ENCODE data around the gene CD300LB. TPM values are rescaled to one million over a fixed set of nuclear protein-coding genes. Genes with fewer than 3 reads are reported as not detected.
A peak's percentile ranks its signal among the peaks of the same experiment; 100 is the strongest.
"Not testable (repeated sequence)": the region's sequence is repeated elsewhere in the genome, so short reads cannot be mapped to it uniquely, and the experiment has no call there.

CD300LB gene
- total RNA-seq, 2 donors from 2014 or later, result 0.17 to 0.39 TPM

DNA sequence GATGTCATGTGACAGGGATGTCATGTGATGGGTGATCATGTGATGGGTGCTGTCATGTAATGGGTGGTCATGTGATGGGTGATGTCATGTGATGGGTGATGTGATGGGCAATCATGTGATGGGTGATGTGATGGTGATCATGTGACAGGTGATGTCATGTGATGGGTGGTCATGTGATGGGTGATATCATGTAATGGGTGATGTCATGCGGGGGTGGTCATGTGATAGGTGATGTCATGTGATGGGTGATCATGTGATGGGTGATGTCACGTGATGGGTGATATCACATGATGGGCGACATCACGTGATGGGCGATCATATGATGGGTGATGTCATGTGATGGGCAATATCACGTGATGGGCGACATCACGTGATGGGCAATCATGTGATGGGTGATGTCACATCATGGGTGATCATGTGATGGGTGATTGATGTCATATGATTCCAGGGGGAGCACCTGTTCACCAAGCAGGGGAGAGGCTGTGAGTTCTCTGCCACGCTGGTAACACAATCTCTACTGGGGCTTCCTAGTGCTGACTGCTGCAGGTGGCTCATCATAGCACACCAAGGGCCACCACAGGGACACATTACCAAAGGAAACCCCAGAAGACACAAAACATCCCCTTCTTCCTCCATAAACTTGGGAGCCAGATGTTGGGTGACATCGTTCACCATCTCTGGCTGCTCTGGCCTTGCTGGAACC, 16.5 kb downstream of the CD300LB start:
- ATAC-seq, result peak; percentile 48 to 83
- H3K4me3 Mint-ChIP-seq, result peak overlapping the region; percentile 52
- peak overlapping the region; percentile 90 to 97 for H3K27ac Mint-ChIP-seq
- peaks cover 0 to 11% of the 10 kb centered on the region in 2 donors for H3K27me3 Mint-ChIP-seq
- H3K4me1 Mint-ChIP-seq (ENCODE audit: low read depth in 2 of 2), result peaks cover 16 to 31% of the 10 kb centered on the region in 2 donors
- peaks cover 16% of the 10 kb centered on the region for H3K36me3 Mint-ChIP-seq
- H3K9me3 Mint-ChIP-seq, result peaks cover 10% of the 10 kb centered on the region
- DNase-seq (ENCODE audit: low spot score), result no peak

DNA sequence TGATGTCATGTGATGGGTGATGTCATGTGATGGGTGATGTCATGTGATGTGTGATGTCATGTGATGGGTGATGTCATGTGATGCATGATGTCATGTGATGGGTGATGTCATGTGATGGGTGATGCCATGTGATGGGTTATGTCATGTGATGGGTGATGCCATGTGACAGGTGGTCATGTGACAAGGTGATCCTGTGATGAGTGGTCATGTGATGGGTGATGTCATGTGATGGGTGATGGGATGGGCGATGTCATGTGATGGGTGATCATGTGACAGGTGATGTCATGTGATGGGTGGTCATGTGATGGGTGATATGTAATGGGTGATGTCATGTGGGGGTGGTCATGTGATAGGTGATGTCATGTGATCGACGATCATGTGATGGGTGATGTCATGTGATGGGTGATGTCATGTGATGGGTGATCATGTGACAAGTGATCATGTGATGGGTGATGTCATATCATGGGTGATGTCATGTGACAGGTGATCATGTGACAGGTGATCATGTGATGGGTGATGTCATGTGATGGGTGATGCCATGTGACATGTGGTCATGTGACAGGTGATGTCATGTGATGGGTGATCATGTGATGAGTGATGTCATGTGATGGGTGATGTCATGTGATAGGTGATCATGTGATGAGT, 17.2 kb downstream of the CD300LB start:
- H3K27me3 Mint-ChIP-seq, result peaks cover 0 to 11% of the 10 kb centered on the region in 2 donors
- DNase-seq (ENCODE audit: low spot score) (no peak), ATAC-seq (peak; percentile 42 to 80)
- peak overlapping the region; percentile 90 to 97 for H3K27ac Mint-ChIP-seq
- H3K4me1 Mint-ChIP-seq (ENCODE audit: low read depth in 2 of 2), result peaks cover 15 to 27% of the 10 kb centered on the region in 2 donors
- H3K36me3 Mint-ChIP-seq, result peaks cover 16% of the 10 kb centered on the region
- peaks cover 10% of the 10 kb centered on the region for H3K9me3 Mint-ChIP-seq
- H3K4me3 Mint-ChIP-seq, result peak overlapping the region; percentile 52

DNA sequence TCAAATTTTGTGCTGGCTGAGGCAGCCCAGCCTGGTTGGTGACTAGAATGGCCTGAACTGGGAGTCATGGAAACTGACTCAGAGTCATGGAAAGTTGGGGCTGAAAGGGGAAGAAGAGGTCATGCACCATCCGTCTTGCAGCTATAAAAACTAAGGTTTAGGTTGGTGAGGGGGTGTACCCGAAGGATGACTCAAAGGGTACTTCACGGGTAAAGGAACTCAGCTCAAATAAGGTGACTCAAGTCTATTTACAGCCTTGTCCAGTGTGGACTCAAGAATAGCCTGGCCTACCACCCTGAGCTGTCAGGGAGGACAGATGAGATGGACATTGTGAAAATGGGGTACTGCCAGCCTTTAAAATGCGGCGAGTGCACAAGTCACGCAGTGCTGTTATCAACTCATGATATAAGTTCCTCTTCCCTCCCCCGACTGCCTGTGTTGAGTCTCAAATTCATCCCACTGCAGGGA, 18.6 kb downstream of the CD300LB start:
- peaks cover 15 to 27% of the 10 kb centered on the region in 2 donors for H3K4me1 Mint-ChIP-seq (ENCODE audit: low read depth in 2 of 2)
- H3K27me3 Mint-ChIP-seq, result peaks cover 0 to 11% of the 10 kb centered on the region in 2 donors
- DNase-seq (ENCODE audit: low spot score), result no peak
- H3K36me3 Mint-ChIP-seq, result peaks cover 12% of the 10 kb centered on the region
- H3K4me3 Mint-ChIP-seq, result no peak overlapping the region
- H3K9me3 Mint-ChIP-seq, result peaks cover 10% of the 10 kb centered on the region
- H3K27ac Mint-ChIP-seq, result peak overlapping the region; percentile 17 to 54
- ATAC-seq, result peak in 1 of 2 donors; percentile 76

DNA sequence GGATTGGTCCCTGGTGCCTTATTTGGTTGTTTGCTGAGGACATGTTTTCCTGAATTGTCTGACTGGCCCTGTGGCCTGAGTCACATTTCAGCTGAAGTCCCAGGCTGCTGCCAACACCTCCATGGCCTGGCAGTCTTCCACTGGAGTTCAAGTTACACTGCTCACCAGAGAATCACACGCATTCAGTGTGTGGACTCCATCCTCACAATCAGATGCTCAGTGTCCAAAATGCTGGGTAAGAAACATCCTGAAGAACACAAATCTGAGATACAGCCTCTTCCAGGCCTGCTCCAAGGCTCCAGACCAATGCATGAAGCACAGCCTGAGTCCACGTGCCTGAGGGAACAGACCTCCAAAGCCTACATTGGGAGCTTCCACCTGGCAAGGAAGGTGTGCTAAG, 19.2 kb downstream of the CD300LB start:
- peaks cover 10% of the 10 kb centered on the region for H3K9me3 Mint-ChIP-seq
- DNase-seq (ENCODE audit: low spot score) (no peak), ATAC-seq (no peak)
- peaks cover 0 to 11% of the 10 kb centered on the region in 2 donors for H3K27me3 Mint-ChIP-seq
- H3K4me1 Mint-ChIP-seq (ENCODE audit: low read depth in 2 of 2), result peaks cover 15 to 27% of the 10 kb centered on the region in 2 donors
- H3K4me3 Mint-ChIP-seq, result no peak overlapping the region
- peak overlapping the region; percentile 17 to 54 for H3K27ac Mint-ChIP-seq
- H3K36me3 Mint-ChIP-seq, result peaks cover 12% of the 10 kb centered on the region

DNA sequence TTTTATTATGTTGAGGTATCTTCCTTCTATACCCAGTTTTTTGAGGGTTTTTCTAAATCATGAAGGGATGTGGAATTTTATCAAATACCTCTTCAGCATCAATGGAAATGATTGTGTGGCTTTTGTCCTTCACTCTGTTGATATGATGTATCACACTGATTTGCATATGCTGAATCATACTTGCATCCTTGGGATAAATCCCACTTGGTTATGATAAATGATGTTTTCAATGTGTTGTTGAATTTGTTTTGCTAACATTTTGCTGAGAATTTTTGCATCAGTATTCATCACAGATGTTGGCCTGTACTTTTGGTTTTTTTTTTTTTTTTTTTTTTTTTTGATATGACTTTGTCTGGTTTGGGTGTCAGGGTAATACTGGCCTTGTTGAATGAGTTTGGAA, 23.1 kb downstream of the CD300LB start:
- peaks cover 4 to 9% of the 10 kb centered on the region in 2 donors for H3K4me1 Mint-ChIP-seq (ENCODE audit: low read depth in 2 of 2)
- DNase-seq (ENCODE audit: low spot score), result no peak
- no peaks in the 10 kb centered on the region for H3K27me3 Mint-ChIP-seq

DNA sequence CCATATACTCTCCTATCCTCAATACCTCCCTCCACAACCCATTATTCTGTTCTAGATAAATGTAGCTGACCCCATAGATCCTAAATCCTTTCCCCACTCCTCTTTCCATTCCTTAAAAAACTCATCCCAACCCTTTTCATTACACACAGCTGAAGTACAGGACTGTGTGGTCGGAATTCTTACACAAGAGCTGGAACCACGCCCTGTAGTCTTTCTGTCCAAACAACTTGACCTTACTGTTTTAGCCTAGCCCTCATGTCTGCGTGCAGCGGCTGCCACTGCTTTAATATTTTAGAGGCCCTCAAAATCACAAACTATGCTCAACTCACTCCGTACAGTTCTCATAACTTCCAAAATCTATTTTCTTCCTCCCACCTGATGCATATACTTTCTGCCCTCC, 27.3 kb downstream of the CD300LB start:
- not testable (repeated sequence) for H3K27ac Mint-ChIP-seq; H3K4me3 Mint-ChIP-seq; DNase-seq (ENCODE audit: low spot score); H3K36me3 Mint-ChIP-seq; H3K9me3 Mint-ChIP-seq; ATAC-seq; H3K4me1 Mint-ChIP-seq (ENCODE audit: low read depth in 2 of 2); H3K27me3 Mint-ChIP-seq

More for the DNA sequence above, 23.1 kb downstream of the CD300LB start:
- H3K4me3 Mint-ChIP-seq, result no peak overlapping the region
- no peaks in the 10 kb centered on the region for H3K36me3 Mint-ChIP-seq
- no peak overlapping the region for H3K27ac Mint-ChIP-seq
- no peaks in the 10 kb centered on the region for H3K9me3 Mint-ChIP-seq
- no peak for ATAC-seq

DNA sequence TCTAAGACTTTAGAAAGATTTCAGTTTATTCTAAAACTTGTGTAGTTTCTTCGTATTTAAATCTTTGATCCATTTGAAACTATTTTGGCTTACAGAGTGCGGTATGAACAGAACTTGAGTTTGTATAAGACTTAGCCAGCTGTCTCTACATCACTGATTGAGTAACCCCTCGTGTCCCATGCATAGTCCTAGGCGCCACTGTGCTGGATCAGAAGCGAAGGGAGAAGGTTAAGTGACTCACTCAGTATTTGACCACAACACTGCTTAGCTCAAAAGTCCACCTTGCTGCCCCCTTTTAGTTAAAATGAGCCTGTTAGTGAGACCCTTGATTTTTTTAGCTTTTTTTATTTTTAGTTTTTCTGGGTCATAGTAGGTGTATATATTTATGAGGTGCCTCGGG, 28.4 kb downstream of the CD300LB start:
- no peaks in the 10 kb centered on the region for H3K9me3 Mint-ChIP-seq
- ATAC-seq, result no peak

DNA sequence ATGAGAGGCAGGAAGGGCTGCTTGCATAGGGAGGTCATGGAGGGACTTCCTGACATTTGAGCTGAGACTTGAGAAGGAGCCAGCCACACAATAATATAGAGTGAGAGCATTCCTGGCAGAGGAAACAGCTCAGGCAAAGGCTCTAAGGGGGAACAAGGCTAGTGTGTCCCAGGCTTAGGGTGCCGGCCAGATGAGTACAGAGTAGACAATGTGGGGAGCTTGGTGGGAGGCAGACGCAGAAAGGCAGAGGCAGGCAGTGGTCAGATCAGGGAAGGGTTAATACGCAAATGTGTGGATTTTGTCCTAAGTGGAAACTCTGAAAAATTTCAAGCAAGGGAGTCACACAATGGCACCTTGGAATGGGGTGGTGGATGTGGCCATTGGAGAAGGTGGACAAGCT, 31.3 kb downstream of the CD300LB start:
- H3K36me3 Mint-ChIP-seq, result no peaks in the 10 kb centered on the region
- no peak for ATAC-seq
- no peak for DNase-seq (ENCODE audit: low spot score)
- H3K9me3 Mint-ChIP-seq, result no peaks in the 10 kb centered on the region
- H3K27ac Mint-ChIP-seq, result no peak overlapping the region
- H3K27me3 Mint-ChIP-seq, result no peaks in the 10 kb centered on the region
- H3K4me3 Mint-ChIP-seq, result no peak overlapping the region
- no peaks in the 10 kb centered on the region for H3K4me1 Mint-ChIP-seq (ENCODE audit: low read depth in 2 of 2)

More for the DNA sequence above, 28.4 kb downstream of the CD300LB start:
- Mint-ChIP-seq H3K27ac (no peak overlapping the region), H3K36me3 (no peaks in the 10 kb centered on the region), H3K4me3 (no peak overlapping the region), H3K27me3 (no peaks in the 10 kb centered on the region), H3K4me1 (ENCODE audit: low read depth in 2 of 2) (no peaks in the 10 kb centered on the region)
- DNase-seq (ENCODE audit: low spot score), result no peak

DNA sequence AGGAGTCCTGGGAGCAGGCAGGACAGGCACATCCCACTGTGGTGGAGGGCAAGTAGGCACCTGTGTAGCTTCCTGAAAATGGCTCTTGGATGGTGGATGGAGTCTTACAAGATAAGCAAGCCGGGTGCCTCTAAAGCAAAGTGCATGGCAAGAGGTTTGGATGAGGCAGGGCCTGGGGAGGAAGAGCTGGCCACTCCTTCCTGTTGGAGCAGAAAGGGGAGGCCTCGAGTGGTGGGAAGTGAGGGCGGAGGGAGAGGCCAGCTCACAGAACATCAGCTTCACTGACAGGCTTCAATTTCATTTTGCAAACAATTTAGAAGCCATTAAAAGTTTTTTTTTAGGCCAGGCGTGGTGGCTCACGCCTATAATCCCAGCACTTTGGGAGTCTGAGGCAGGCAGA, 33.8 kb downstream of the CD300LB start:
- Mint-ChIP-seq H3K27me3 (no peaks in the 10 kb centered on the region), H3K27ac (no peak overlapping the region), H3K4me1 (ENCODE audit: low read depth in 2 of 2) (peaks cover 5 to 6% of the 10 kb centered on the region in 2 donors), H3K4me3 (no peak overlapping the region), H3K36me3 (no peaks in the 10 kb centered on the region), H3K9me3 (no peaks in the 10 kb centered on the region)
- no peak for ATAC-seq
- no peak for DNase-seq (ENCODE audit: low spot score)

DNA sequence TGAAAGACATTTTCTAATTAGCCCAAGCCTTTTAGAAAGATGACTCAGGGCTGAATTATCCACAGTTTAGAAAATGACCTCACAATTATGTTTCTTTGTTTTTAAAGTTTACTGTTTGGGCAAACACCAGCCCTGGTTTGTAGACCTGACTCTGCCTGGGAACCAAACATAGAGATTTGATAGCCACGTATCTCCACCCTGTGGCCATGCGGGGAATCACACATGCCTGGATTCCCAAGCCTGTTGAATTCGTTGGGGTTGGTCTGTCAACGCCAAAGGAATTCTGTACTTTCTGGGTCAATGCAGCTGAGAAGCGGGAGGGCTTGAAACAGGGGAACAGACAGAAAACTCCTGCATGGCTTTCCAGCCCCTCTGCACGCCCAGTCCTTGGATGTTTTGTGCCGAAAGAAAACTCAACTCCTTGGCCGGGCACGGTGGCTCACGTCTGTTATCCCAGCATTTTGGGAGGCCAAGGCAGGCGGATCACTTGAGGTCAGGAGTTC, 37.9 kb downstream of the CD300LB start:
- DNase-seq (ENCODE audit: low spot score) (peak; percentile 71), ATAC-seq (peak; percentile 79 to 85)
- H3K36me3 Mint-ChIP-seq, result peaks cover 8% of the 10 kb centered on the region
- H3K9me3 Mint-ChIP-seq, result peaks cover 5% of the 10 kb centered on the region
- peak overlapping the region; percentile 60 to 68 for H3K27ac Mint-ChIP-seq
- no peaks in the 10 kb centered on the region for H3K27me3 Mint-ChIP-seq
- peak overlapping the region; percentile 28 for H3K4me3 Mint-ChIP-seq
- peaks cover 24 to 33% of the 10 kb centered on the region in 2 donors for H3K4me1 Mint-ChIP-seq (ENCODE audit: low read depth in 2 of 2)

DNA sequence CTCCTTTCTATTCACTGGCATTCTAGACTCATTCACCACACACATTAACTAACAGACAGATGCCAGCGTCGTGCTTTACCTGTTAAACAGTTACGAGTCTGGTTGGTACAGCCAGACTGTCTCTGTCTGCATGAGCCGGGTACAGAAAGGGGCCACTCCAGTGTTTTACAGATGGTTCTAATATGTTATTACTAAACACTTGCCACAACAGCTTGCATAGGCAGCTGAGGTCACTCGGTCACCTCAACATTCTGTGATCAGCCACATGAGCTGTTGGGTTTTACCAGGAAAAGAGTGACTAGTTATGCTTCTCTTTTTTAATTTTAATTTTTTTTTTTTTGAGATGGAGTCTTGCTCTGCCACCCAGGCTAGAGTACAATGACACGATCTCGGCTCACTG, 39.6 kb downstream of the CD300LB start:
- ATAC-seq, result peak; percentile 80 to 83
- peaks cover 14% of the 10 kb centered on the region for H3K36me3 Mint-ChIP-seq
- H3K9me3 Mint-ChIP-seq, result peaks cover 5% of the 10 kb centered on the region
- H3K27me3 Mint-ChIP-seq, result no peaks in the 10 kb centered on the region
- no peak for DNase-seq (ENCODE audit: low spot score)
- peak overlapping the region; percentile 75 to 93 for H3K27ac Mint-ChIP-seq
- H3K4me1 Mint-ChIP-seq (ENCODE audit: low read depth in 2 of 2), result peaks cover 32 to 34% of the 10 kb centered on the region in 2 donors
- H3K4me3 Mint-ChIP-seq, result peak overlapping the region; percentile 72

DNA sequence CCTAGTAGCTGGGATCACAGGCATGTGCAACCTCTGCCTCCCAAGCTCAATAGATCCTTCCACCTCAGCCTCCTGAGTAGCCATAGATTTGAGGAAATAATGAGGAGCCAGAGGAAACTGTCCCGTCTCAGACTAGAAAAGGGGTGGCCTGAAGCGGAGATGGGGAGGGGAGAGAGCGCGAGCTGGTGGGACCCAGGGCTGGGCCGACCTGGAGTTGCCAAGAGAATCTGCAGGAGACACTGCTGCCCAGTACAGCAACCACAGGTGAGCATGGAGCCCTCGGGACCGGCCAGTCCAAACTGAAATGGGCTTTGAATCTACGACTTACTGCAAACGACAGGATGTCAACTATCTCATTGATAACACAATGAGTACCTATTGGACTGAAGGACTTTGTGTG, 40.6 kb downstream of the CD300LB start:
- Mint-ChIP-seq H3K36me3 (peaks cover 14% of the 10 kb centered on the region), H3K27ac (peak overlapping the region; percentile 44 to 45), H3K4me1 (ENCODE audit: low read depth in 2 of 2) (peaks cover 32 to 37% of the 10 kb centered on the region in 2 donors), H3K4me3 (no peak overlapping the region), H3K9me3 (peaks cover 5% of the 10 kb centered on the region), H3K27me3 (no peaks in the 10 kb centered on the region)
- ATAC-seq, result no peak
- no peak for DNase-seq (ENCODE audit: low spot score)

DNA sequence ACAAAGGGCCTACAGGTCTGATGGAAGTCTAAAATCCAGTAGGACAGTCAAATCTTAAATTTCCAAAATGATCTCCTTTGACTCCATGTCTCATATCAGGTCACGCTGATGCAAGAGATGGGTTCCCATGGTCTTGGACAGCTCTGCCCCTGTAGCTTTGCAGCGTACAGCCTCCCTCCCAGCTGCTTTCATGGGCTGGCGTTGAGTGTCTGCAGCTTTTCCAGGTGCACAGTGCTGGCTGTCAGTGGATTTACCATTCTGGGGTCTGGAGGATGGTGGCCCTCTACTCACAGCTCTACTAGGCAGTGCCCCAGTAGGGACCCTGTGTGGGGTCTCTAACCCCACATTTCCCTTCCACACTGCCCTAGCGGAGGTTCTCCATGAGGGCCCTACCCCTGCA, 43.0 kb downstream of the CD300LB start:
- Mint-ChIP-seq H3K36me3 (peaks cover 14% of the 10 kb centered on the region), H3K4me1 (ENCODE audit: low read depth in 2 of 2) (peaks cover 32 to 35% of the 10 kb centered on the region in 2 donors), H3K27ac (peak overlapping the region; percentile 44 to 45)
- not testable (repeated sequence) for DNase-seq (ENCODE audit: low spot score); H3K27me3 Mint-ChIP-seq; H3K4me3 Mint-ChIP-seq; ATAC-seq; H3K9me3 Mint-ChIP-seq

DNA sequence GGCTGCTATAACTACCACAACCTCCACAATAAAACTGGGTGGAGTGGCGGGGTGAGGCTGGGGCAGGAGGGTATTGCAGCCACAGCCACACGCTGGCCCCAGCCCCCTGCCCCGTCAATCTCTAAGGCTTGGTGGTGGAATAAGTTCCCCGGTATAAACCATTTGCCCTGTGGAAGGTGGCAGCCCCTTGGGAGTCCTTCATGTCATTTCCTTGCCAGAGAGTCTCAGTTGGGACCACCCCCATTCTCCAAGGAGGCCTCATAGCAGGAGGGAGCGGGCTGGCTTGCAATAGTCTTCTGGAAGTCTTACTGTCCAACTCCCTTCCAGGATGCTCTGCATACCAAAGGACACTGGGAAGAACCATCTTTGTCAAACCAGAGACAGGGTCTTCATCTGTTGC, 45.4 kb downstream of the CD300LB start:
- no peak overlapping the region for H3K4me3 Mint-ChIP-seq
- H3K4me1 Mint-ChIP-seq (ENCODE audit: low read depth in 2 of 2), result peaks cover 36 to 42% of the 10 kb centered on the region in 2 donors
- peaks cover 5% of the 10 kb centered on the region for H3K9me3 Mint-ChIP-seq
- no peaks in the 10 kb centered on the region for H3K27me3 Mint-ChIP-seq
- DNase-seq (ENCODE audit: low spot score) (no peak), ATAC-seq (no peak)
- H3K27ac Mint-ChIP-seq, result peak overlapping the region in 1 of 2 donors; percentile 77
- peaks cover 14% of the 10 kb centered on the region for H3K36me3 Mint-ChIP-seq
